ENCODE results near the gene ASPHD2.

ASPHD2 gene

GRCh38 chr22:26486394-26486793 is 57.3 kb downstream of the ASPHD2 start:
- DNase-seq (ENCODE audit: extremely low spot score, insufficient read length, low read depth) (no peak), FAIRE-seq (no peak)

- DNase-seq (ENCODE audit: extremely low spot score, insufficient read length, low read depth) (no peak), FAIRE-seq (no peak)
Measured at GRCh38 chr22:26487996-26488395, 58.9 kb downstream of the ASPHD2 start.

- no peak for FAIRE-seq
- DNase-seq (ENCODE audit: extremely low spot score, insufficient read length, low read depth): no peak
Measured at GRCh38 chr22:26489447-26490036, 60.5 kb downstream of the ASPHD2 start.

GRCh38 chr22:26492220-26492619 is 63.2 kb downstream of the ASPHD2 start:
- DNase-seq (ENCODE audit: extremely low spot score, insufficient read length, low read depth) (no peak), FAIRE-seq (no peak)

- no peak for DNase-seq (ENCODE audit: extremely low spot score, insufficient read length, low read depth)
- no peak for FAIRE-seq
Measured at GRCh38 chr22:26494506-26494905, 65.4 kb downstream of the ASPHD2 start.

Measured in GM18507 (cell line).